Gastroesophageal sphincter (tissue), 3 donors: Measurements from ENCODE around the gene PLCL1.

ENCODE experiments used
- CTCF ChIP-seq, 4 experiments: fragments of 200-600 bp in 2 of 4; fragments of 450-650 bp in 2 of 4; sonication (generic) in 1 of 4; IDR thresholded peaks; one replicate each; pipeline ENCODE4 v1.5.1; 2017 to 2019; ENCODE audit warnings: antibody characterized with exemption in 4 of 4, mild to moderate bottlenecking in 2 of 4, moderate library complexity in 2 of 4
- POLR2A ChIP-seq, 2 donors: fragments of 450-650 bp; IDR thresholded peaks; one replicate each; pipeline ENCODE4 v1.6.1; 2017; ENCODE audit warnings: antibody characterized with exemption in 2 of 2, mild to moderate bottlenecking in 2 of 2, moderate library complexity in 1 of 2

- TF ChIP-seq POLR2A (IDR thresholded peaks at IDR 0.05) (no peak), CTCF (IDR thresholded peaks at IDR 0.05) (no peak)
Measured at GRCh38 chr2:198115201-198115600, 310.8 kb downstream of the PLCL1 start.
